ENCODE results near the gene AKR1C2. TPM values are rescaled to one million over a fixed set of nuclear protein-coding genes. Genes with fewer than 3 reads are reported as not detected.
"Not testable (repeated sequence)": the region's sequence is repeated elsewhere in the genome, so short reads cannot be mapped to it uniquely, and the experiment has no call there.

The AKR1C2 gene
- total and polyA plus RNA-seq, 2 donors from 2014 or later, result 11.8 to 16.3 TPM

DNA sequence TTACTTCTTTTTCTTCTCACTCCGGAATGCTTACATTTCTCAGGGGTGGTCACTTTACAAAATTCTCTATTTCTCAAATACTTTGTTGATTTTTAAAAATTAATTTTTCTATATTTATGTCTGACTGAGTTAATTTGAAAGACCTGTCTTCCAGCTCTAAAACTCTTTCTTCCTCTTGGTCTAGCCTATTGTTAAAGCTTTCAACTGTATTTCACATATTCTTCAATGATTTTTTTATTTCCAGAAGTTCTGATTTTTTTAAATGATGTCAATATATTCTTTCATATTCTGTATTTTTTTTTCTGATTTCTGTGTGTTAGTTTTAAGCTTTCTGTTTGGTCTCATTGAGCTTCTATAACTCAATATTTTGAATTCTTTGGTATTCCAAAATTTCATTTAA, 27.3 kb upstream of the AKR1C2 start:
- no peaks in the 10 kb centered on the region for H3K36me3 ChIP-seq (ENCODE audit: control insufficient read depth in 2 of 3, insufficient read depth in 3 of 3, low read length in 3 of 3)
- H3K27ac ChIP-seq (ENCODE audit: low read depth in 2 of 2, low read length in 2 of 2), result no peak overlapping the region
- DNase-seq, result no peak
- H3K9me3 ChIP-seq (ENCODE audit: control insufficient read depth in 2 of 3, insufficient read depth in 1 of 3, low read length in 3 of 3), result peaks cover 0 to 19% (median 0%) of the 10 kb centered on the region in 3 donors
- TF ChIP-seq, protein P1, sequence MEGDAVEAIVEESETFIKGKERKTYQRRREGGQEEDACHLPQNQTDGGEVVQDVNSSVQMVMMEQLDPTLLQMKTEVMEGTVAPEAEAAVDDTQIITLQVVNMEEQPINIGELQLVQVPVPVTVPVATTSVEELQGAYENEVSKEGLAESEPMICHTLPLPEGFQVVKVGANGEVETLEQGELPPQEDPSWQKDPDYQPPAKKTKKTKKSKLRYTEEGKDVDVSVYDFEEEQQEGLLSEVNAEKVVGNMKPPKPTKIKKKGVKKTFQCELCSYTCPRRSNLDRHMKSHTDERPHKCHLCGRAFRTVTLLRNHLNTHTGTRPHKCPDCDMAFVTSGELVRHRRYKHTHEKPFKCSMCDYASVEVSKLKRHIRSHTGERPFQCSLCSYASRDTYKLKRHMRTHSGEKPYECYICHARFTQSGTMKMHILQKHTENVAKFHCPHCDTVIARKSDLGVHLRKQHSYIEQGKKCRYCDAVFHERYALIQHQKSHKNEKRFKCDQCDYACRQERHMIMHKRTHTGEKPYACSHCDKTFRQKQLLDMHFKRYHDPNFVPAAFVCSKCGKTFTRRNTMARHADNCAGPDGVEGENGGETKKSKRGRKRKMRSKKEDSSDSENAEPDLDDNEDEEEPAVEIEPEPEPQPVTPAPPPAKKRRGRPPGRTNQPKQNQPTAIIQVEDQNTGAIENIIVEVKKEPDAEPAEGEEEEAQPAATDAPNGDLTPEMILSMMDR (IDR thresholded peaks at IDR 0.05; ENCODE audit: borderline replicate concordance, extremely low read depth, insufficient read depth), result no peak
- no peaks in the 10 kb centered on the region for H3K27me3 ChIP-seq (ENCODE audit: control insufficient read depth, insufficient read depth, low read length)
- intact Hi-C loops (cut with DNase I), result no loop called here
- no peak for FAIRE-seq
- no peak overlapping the region for H3K4me3 ChIP-seq (ENCODE audit: low read length in 3 of 3)
- H3K9ac ChIP-seq (ENCODE audit: low read length in 3 of 3), result no peak overlapping the region
- no peaks in the 10 kb centered on the region for H3K4me1 ChIP-seq (ENCODE audit: control insufficient read depth in 2 of 3, insufficient read depth in 2 of 3, low read depth in 1 of 3, low read length in 3 of 3)

DNA sequence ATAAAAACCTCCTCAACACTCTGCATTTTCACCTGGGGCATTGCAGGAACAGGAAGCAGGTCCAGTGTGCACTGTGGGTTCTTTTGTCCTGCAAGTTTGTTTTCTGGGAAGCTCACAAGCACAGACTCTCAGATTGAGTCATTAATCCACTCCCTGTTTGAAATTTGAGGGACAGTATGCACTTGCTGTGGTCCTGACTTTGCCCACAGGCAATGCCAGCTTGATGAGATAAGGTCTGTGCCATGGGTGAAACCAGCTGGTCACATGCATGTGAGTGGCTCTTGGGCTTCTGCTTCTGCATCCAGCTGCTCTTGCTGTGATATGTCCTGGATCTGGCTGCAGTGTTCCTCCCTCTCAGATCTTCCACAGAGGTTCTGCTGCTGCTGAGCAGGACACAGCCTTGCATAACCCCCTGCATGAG, 21.8 kb upstream of the AKR1C2 start:
- H3K9me3 ChIP-seq (ENCODE audit: control insufficient read depth in 2 of 3, insufficient read depth in 1 of 3, low read length in 3 of 3); intact Hi-C loops (cut with DNase I); H3K4me1 ChIP-seq (ENCODE audit: control insufficient read depth in 2 of 3, insufficient read depth in 2 of 3, low read depth in 1 of 3, low read length in 3 of 3); H3K27me3 ChIP-seq (ENCODE audit: control insufficient read depth, insufficient read depth, low read length); H3K27ac ChIP-seq (ENCODE audit: low read depth in 2 of 2, low read length in 2 of 2); H3K36me3 ChIP-seq (ENCODE audit: control insufficient read depth in 2 of 3, insufficient read depth in 3 of 3, low read length in 3 of 3); H3K9ac ChIP-seq (ENCODE audit: low read length in 3 of 3); FAIRE-seq; DNase-seq; H3K4me3 ChIP-seq (ENCODE audit: low read length in 3 of 3): not testable (repeated sequence)

DNA sequence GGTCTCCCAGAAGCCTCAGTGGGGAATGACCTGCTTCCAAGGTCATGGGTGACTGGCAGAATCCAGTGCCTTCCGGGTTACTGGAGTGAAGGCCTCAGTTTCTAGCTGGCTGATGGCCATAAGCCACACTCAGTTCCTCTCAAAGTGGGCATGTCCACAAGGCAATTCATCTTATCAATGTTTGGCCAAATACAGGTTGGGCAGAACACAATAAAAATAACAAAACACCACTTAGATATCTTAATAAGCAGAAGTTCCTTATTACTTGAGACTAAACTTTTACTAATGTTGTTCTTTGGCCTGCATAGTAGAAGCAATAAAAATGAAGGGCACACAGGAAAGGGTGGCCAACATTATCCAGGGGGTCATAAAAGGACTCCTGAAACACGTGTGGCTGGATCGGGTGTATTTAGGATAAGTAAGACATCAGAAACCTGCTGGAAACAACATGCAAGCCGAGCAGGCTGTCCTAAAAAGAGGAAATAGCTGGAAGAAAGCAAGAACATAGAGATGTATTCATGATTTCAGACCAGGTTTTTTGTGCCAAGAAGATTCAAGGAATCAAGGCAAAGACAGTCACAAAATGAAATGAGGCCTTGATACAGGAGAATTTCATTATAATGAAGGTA, 19.6 kb upstream of the AKR1C2 start:
- Histone ChIP-seq H3K27ac (ENCODE audit: low read depth in 2 of 2, low read length in 2 of 2) (no peak overlapping the region), H3K9ac (ENCODE audit: low read length in 3 of 3) (no peak overlapping the region), H3K36me3 (ENCODE audit: control insufficient read depth in 2 of 3, insufficient read depth in 3 of 3, low read length in 3 of 3) (no peaks in the 10 kb centered on the region), H3K27me3 (ENCODE audit: control insufficient read depth, insufficient read depth, low read length) (no peaks in the 10 kb centered on the region), H3K4me3 (ENCODE audit: low read length in 3 of 3) (no peak overlapping the region), H3K9me3 (ENCODE audit: control insufficient read depth in 2 of 3, insufficient read depth in 1 of 3, low read length in 3 of 3) (no peaks in the 10 kb centered on the region), H3K4me1 (ENCODE audit: control insufficient read depth in 2 of 3, insufficient read depth in 2 of 3, low read depth in 1 of 3, low read length in 3 of 3) (peaks cover 0 to 6% (median 2%) of the 10 kb centered on the region in 3 donors)
- TF ChIP-seq, protein P1 (IDR thresholded peaks at IDR 0.05; ENCODE audit: borderline replicate concordance, extremely low read depth, insufficient read depth), result no peak
- intact Hi-C loops (cut with DNase I), result no loop called here
- DNase-seq (no peak), FAIRE-seq (no peak)

GRCh38 chr10:5021624-5022290, 18.1 kb upstream of the AKR1C2 start:
- FAIRE-seq; H3K27ac ChIP-seq (ENCODE audit: low read depth in 2 of 2, low read length in 2 of 2); H3K4me1 ChIP-seq (ENCODE audit: control insufficient read depth in 2 of 3, insufficient read depth in 2 of 3, low read depth in 1 of 3, low read length in 3 of 3); DNase-seq; H3K9me3 ChIP-seq (ENCODE audit: control insufficient read depth in 2 of 3, insufficient read depth in 1 of 3, low read length in 3 of 3); H3K9ac ChIP-seq (ENCODE audit: low read length in 3 of 3); H3K36me3 ChIP-seq (ENCODE audit: control insufficient read depth in 2 of 3, insufficient read depth in 3 of 3, low read length in 3 of 3); intact Hi-C loops (cut with DNase I); H3K4me3 ChIP-seq (ENCODE audit: low read length in 3 of 3); H3K27me3 ChIP-seq (ENCODE audit: control insufficient read depth, insufficient read depth, low read length): not testable (repeated sequence)

- H3K9me3 ChIP-seq (ENCODE audit: control insufficient read depth in 2 of 3, insufficient read depth in 1 of 3, low read length in 3 of 3); H3K27ac ChIP-seq (ENCODE audit: low read depth in 2 of 2, low read length in 2 of 2); H3K9ac ChIP-seq (ENCODE audit: low read length in 3 of 3); H3K36me3 ChIP-seq (ENCODE audit: control insufficient read depth in 2 of 3, insufficient read depth in 3 of 3, low read length in 3 of 3); intact Hi-C loops (cut with DNase I); FAIRE-seq; H3K4me1 ChIP-seq (ENCODE audit: control insufficient read depth in 2 of 3, insufficient read depth in 2 of 3, low read depth in 1 of 3, low read length in 3 of 3); H3K4me3 ChIP-seq (ENCODE audit: low read length in 3 of 3); H3K27me3 ChIP-seq (ENCODE audit: control insufficient read depth, insufficient read depth, low read length): not testable (repeated sequence)
- DNase-seq, result peak in 2 of 5 donors; percentile 28 to 29
Measured at GRCh38 chr10:5019770-5020612, 16.3 kb upstream of the AKR1C2 start.

All from kidney (tissue), 14 donors.